Measurements from ENCODE around the gene ANAPC15.

DNA sequence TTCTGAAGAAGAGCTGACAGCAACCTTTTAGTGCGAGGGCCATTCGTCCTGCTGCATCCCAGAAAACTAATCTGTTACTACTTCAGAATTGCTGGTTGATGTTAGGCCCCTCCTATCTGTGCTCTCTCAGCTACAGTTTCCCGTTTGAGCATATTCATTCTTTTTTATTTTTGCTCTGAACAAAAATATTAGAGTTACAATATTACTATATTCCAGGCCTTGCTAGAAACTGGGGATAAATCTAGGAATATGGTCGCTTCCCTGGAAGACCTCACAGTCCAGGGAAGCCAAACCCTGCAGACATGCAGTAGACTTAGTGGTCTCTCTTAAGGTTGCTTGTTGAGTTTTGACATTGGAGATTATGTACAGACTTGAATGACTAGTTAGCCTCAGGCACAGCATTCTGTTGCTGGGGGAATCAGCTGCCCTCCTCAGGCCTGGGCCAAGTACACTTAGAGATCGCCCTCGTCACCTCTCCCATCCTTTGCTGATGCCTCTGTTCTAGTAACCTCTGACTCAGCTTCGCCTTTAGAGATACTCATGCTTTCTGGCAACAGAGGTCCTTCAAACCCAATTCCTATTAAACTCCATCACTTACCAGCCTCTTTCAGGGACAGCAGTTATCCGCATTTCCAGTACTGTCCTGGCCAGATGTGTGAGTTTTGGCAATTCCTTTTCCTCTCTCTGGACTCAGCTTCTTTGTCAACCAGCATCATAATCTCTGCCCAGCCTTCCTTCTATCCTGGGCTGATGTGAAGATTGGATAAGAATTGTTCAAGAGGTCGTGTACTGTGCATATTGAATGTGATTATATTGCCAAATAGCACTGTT lies 698 bp upstream of the ANAPC15 start:
- TF ChIP-seq FOXM1 (IDR thresholded peaks at IDR 0.05; ENCODE audit: borderline replicate concordance, low read depth) = no peak
- TF ChIP-seq TEAD4 (IDR thresholded peaks at IDR 0.05) = no peak
- TF ChIP-seq, protein P1, sequence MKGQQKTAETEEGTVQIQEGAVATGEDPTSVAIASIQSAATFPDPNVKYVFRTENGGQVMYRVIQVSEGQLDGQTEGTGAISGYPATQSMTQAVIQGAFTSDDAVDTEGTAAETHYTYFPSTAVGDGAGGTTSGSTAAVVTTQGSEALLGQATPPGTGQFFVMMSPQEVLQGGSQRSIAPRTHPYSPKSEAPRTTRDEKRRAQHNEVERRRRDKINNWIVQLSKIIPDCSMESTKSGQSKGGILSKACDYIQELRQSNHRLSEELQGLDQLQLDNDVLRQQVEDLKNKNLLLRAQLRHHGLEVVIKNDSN (IDR thresholded peaks at IDR 0.05) = no peak
- no peak for TF ChIP-seq TAF1 (IDR thresholded peaks at IDR 0.05; ENCODE audit: low read depth)
- TF ChIP-seq REST (IDR thresholded peaks at IDR 0.05; ENCODE audit: low read depth) = no peak
- TF ChIP-seq CEBPB (IDR thresholded peaks at IDR 0.05) = no peak
- TF ChIP-seq TCF12 (IDR thresholded peaks at IDR 0.05; ENCODE audit: low read depth) = no peak
- TF ChIP-seq EGR1 (IDR thresholded peaks at IDR 0.05) = no peak
- TF ChIP-seq CREB1 (IDR thresholded peaks at IDR 0.05; ENCODE audit: low read depth) = no peak; the same call in 1 of the 2 replicates
- TF ChIP-seq, protein P2, sequence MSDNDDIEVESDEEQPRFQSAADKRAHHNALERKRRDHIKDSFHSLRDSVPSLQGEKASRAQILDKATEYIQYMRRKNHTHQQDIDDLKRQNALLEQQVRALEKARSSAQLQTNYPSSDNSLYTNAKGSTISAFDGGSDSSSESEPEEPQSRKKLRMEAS (IDR thresholded peaks at IDR 0.05) = no peak
- TF ChIP-seq YY1 (IDR thresholded peaks at IDR 0.05; ENCODE audit: low read depth) = no peak
- no peak for TF ChIP-seq EP300 (IDR thresholded peaks at IDR 0.05; ENCODE audit: borderline replicate concordance)
- no peak for TF ChIP-seq NFIC (IDR thresholded peaks at IDR 0.05)
